HepG2 (cell line): ENCODE results near the gene MAP1LC3A. TPM values are rescaled to one million over a fixed set of nuclear protein-coding genes. Genes with fewer than 3 reads are reported as not detected.

Source experiments
- CBX5 ChIP-seq: sonication (generic); formaldehyde crosslinking; IDR thresholded peaks from 2 replicates; pipeline ENCODE4 v1.4.0; 2020; ENCODE audit warnings: missing genetic modification reagents, borderline replicate concordance
- ELF1 ChIP-seq: sonication (generic); formaldehyde crosslinking; IDR thresholded peaks from 2 replicates; pipeline ENCODE4 v1.4.0; 2020; ENCODE audit warnings: missing genetic modification reagents
- ELF3 ChIP-seq: IDR thresholded peaks from 2 replicates; pipeline ENCODE4 v1.6.1; 2016; ENCODE audit warnings: missing genetic modification reagents, missing compliant biosample characterization
- FOXP1 ChIP-seq, 2 experiments: fragments of 450-650 bp in 1 of 2; IDR thresholded peaks; 2 replicates each; pipeline ENCODE4 v1.6.1; 2017 to 2018; ENCODE audit warnings: antibody characterized with exemption in 1 of 2
- HDAC1 ChIP-seq: sonication (generic); formaldehyde crosslinking; IDR thresholded peaks from 2 replicates; pipeline ENCODE4 v1.5.1; 2020; ENCODE audit warnings: mild to moderate bottlenecking, missing genetic modification reagents
- HINFP ChIP-seq: sonication (generic); formaldehyde crosslinking; IDR thresholded peaks from 2 replicates; pipeline ENCODE4 v1.4.0; 2020; ENCODE audit warnings: low read depth, mild to moderate bottlenecking, missing genetic modification reagents
- HNRNPK ChIP-seq: fragments of 200-400 bp; formaldehyde crosslinking; IDR thresholded peaks from 2 replicates; pipeline ENCODE4 v1.6.1; 2018; ENCODE audit warnings: low read length, low read depth, moderate library complexity, mild to moderate bottlenecking; ENCODE audit not compliant: poor library complexity, severe bottlenecking
- IRF2 ChIP-seq: IDR thresholded peaks from 2 replicates; pipeline ENCODE4 v1.6.1; 2018; ENCODE audit warnings: missing genetic modification reagents, missing compliant biosample characterization
- MAFG ChIP-seq: sonication (generic); formaldehyde crosslinking; IDR thresholded peaks from 2 replicates; pipeline ENCODE4 v1.5.1; 2020; ENCODE audit warnings: mild to moderate bottlenecking, missing genetic modification reagents
- MTF2 ChIP-seq: sonication (generic); formaldehyde crosslinking; IDR thresholded peaks from 2 replicates; pipeline ENCODE4 v1.5.0; 2020; ENCODE audit warnings: missing genetic modification reagents, borderline replicate concordance
- PAX8 ChIP-seq: sonication (generic); formaldehyde crosslinking; IDR thresholded peaks from 2 replicates; pipeline ENCODE4 v1.8.0; 2022; ENCODE audit warnings: mild to moderate bottlenecking, missing genetic modification reagents, borderline replicate concordance
- TAF15 ChIP-seq: fragments of 200-400 bp; formaldehyde crosslinking; IDR thresholded peaks from one replicate; pipeline ENCODE4 v1.6.1; 2018; ENCODE audit warnings: mild to moderate bottlenecking, low read depth, low read length; ENCODE audit not compliant: poor library complexity, severe bottlenecking
- ZBTB2 ChIP-seq: sonication (generic); formaldehyde crosslinking; IDR thresholded peaks from 2 replicates; pipeline ENCODE4 v1.8.0; 2022; ENCODE audit warnings: low read depth, missing genetic modification reagents
- ZBTB44 ChIP-seq: sonication (generic); formaldehyde crosslinking; IDR thresholded peaks from 2 replicates; pipeline ENCODE4 v1.4.0; 2020; ENCODE audit warnings: missing genetic modification reagents
- ZC3H13 ChIP-seq: sonication (generic); formaldehyde crosslinking; IDR thresholded peaks from 2 replicates; pipeline ENCODE4 v1.8.1; 2023; ENCODE audit warnings: mild to moderate bottlenecking, missing genetic modification reagents, moderate library complexity
- ZEB1 ChIP-seq: IDR thresholded peaks from 2 replicates; pipeline ENCODE4 v1.6.1; 2012; ENCODE audit warnings: mild to moderate bottlenecking, low read depth, inconsistent platforms; ENCODE audit not compliant: insufficient replicate concordance
- ZNF17 ChIP-seq: sonication (generic); formaldehyde crosslinking; IDR thresholded peaks from 2 replicates; pipeline ENCODE4 v1.5.0; 2020; ENCODE audit warnings: mild to moderate bottlenecking, missing genetic modification reagents
- ZNF331 ChIP-seq: sonication (generic); formaldehyde crosslinking; IDR thresholded peaks from 2 replicates; pipeline ENCODE4 v1.4.0; 2020; ENCODE audit warnings: missing genetic modification reagents
- ZNF431 ChIP-seq: sonication (generic); formaldehyde crosslinking; IDR thresholded peaks from 2 replicates; pipeline ENCODE4 v1.9.0; 2022; ENCODE audit warnings: missing genetic modification reagents, low read depth, mild to moderate bottlenecking, borderline replicate concordance
- ZNF678 ChIP-seq: sonication (generic); formaldehyde crosslinking; IDR thresholded peaks from 2 replicates; pipeline ENCODE4 v1.4.0; 2020; ENCODE audit warnings: mild to moderate bottlenecking, missing genetic modification reagents
- ZNF878 ChIP-seq: sonication (generic); formaldehyde crosslinking; IDR thresholded peaks from 2 replicates; pipeline ENCODE4 v1.8.1; 2023; ENCODE audit warnings: mild to moderate bottlenecking, missing genetic modification reagents, moderate library complexity
- ZNF879 ChIP-seq: sonication (generic); formaldehyde crosslinking; IDR thresholded peaks from 2 replicates; pipeline ENCODE4 v1.8.1; 2023; ENCODE audit warnings: missing genetic modification reagents
- ZSCAN5A ChIP-seq: sonication (generic); formaldehyde crosslinking; IDR thresholded peaks from 2 replicates; pipeline ENCODE4 v1.8.0; 2022; ENCODE audit warnings: mild to moderate bottlenecking, missing genetic modification reagents, borderline replicate concordance
- polyA plus RNA-seq, 8 experiments: library from polyadenylated mRNA; depleted of rRNA in 3 of 8; stranded (reverse) in 7 of 8; unstranded in 1 of 8; fragments of >200 nt; fragmentation: Illumina TruSeq in 4 of 8; extraction: Trizol in 4 of 8; gene quantifications; 2 replicates each; pipeline versions ENCODE4 v1.2.1 to v1.2.3, GENCODE V29; 2011 to 2016; ENCODE audit warnings: low read depth in 4 of 8, missing spikeins in 1 of 8, mixed read lengths in 1 of 8; ENCODE audit not compliant: insufficient read depth in 1 of 8
- total RNA-seq, 5 experiments: library from RNA; depleted of rRNA; stranded (reverse); fragments of >200 nt; fragmentation: Illumina TruSeq; extraction: Trizol; gene quantifications; 2 replicates each; pipeline ENCODE4 v1.2.3, GENCODE V29; 2016; ENCODE audit warnings: low read depth in 1 of 5

The MAP1LC3A gene
- total and polyA plus RNA-seq, 2 of the 13 experiments (the other 11 are each of a cell fraction or from before 2014, with no cell fraction given): not detected

GRCh38 chr20:34514897-34515483 lies 43.5 kb upstream of the MAP1LC3A start (continued):
- TF ChIP-seq ZNF17 (CRISPR knock-in tag) (no peak), ZBTB44 (CRISPR knock-in tag) (0 out of 2 replicates have a peak, but pooled peaks have one; percentile 61), HDAC1 (0 out of 2 replicates have a peak, but pooled peaks have one; percentile 31), MTF2 (CRISPR knock-in tag) (peak; percentile 19; the same call in 1 of the 2 replicates), ZC3H13 (CRISPR knock-in tag) (peak; percentile 59; the same call in 1 of the 2 replicates), FOXP1 (IDR thresholded peaks at IDR 0.05) (no peak), FOXP1 (CRISPR knock-in tag; IDR thresholded peaks at IDR 0.05) (no peak), MAFG (CRISPR knock-in tag) (no peak), ZEB1 (no peak), ZNF878 (CRISPR knock-in tag) (0 out of 2 replicates have a peak, but pooled peaks have one; percentile 33), ZNF431 (CRISPR knock-in tag) (0 out of 2 replicates have a peak, but pooled peaks have one; percentile 8), ZBTB2 (CRISPR knock-in tag) (no peak), ZNF331 (0 out of 2 replicates have a peak, but pooled peaks have one; percentile 9), ZSCAN5A (CRISPR knock-in tag) (no peak), HINFP (CRISPR knock-in tag) (peak; percentile 92), PAX8 (CRISPR knock-in tag) (0 out of 2 replicates have a peak, but pooled peaks have one; percentile 12), ELF3 (CRISPR knock-in tag) (peak; percentile 29; the same call in 1 of the 2 replicates), TAF15 (no peak), CBX5 (CRISPR knock-in tag) (0 out of 2 replicates have a peak, but pooled peaks have one; percentile 13), ELF1 (CRISPR knock-in tag) (0 out of 2 replicates have a peak, but pooled peaks have one; percentile 10), HNRNPK (no peak), IRF2 (CRISPR knock-in tag) (peak; percentile 53; the same call in 1 of the 2 replicates), ZNF678 (peak; percentile 21; the same call in 1 of the 2 replicates), ZNF879 (peak; percentile 40; the same call in 1 of the 2 replicates)
